ENCODE measurements around the gene POC1B.

The POC1B gene

GRCh38 chr12:89507015-89507824 lies 18.6 kb downstream of the POC1B start:
- Histone ChIP-seq H3K36me3 (ENCODE audit: insufficient read depth, low read length) (no peaks in the 10 kb centered on the region), H3F3A (ENCODE audit: insufficient read depth, low read length) (no peaks in the 10 kb centered on the region), H3K27me3 (ENCODE audit: insufficient read depth, low read length) (no peaks in the 10 kb centered on the region), H3K4me1 (ENCODE audit: insufficient read depth, low read length, severe bottlenecking) (no peaks in the 10 kb centered on the region), H3K9me3 (ENCODE audit: low read length) (no peaks in the 10 kb centered on the region), H3K27ac (ENCODE audit: low read depth, low read length, poor library complexity, severe bottlenecking) (no peak overlapping the region), H2AFZ (ENCODE audit: low read length) (no peak overlapping the region), H3K4me3 (ENCODE audit: low read depth, low read length, poor library complexity, severe bottlenecking) (no peak overlapping the region), H3K9me2 (ENCODE audit: low read depth, low read length) (no peaks in the 10 kb centered on the region), H4K20me1 (ENCODE audit: insufficient read depth, low read length) (no peaks in the 10 kb centered on the region), H3K9ac (ENCODE audit: low read length) (no peak overlapping the region), H3K4me2 (ENCODE audit: low read length) (no peak overlapping the region), H3K79me2 (ENCODE audit: insufficient read depth, low read length) (no peaks in the 10 kb centered on the region)
- TF ChIP-seq CTCF (IDR thresholded peaks at IDR 0.05; ENCODE audit: low read length), result no peak
- no peak for TF ChIP-seq EZH2 (IDR thresholded peaks at IDR 0.05; ENCODE audit: borderline replicate concordance, low read length)

GRCh38 chr12:89506050-89506449 lies 19.8 kb downstream of the POC1B start:
- H3K4me2 ChIP-seq (ENCODE audit: low read length), result no peak overlapping the region

GRCh38 chr12:89504560-89505346 lies 21.1 kb downstream of the POC1B start:
- no peak overlapping the region for H3K27ac ChIP-seq (ENCODE audit: low read depth, low read length, poor library complexity, severe bottlenecking)

More at GRCh38 chr12:89506050-89506449, 19.8 kb downstream of the POC1B start:
- H3K36me3 ChIP-seq (ENCODE audit: insufficient read depth, low read length), result no peaks in the 10 kb centered on the region
- H3K9ac ChIP-seq (ENCODE audit: low read length), result no peak overlapping the region
- no peaks in the 10 kb centered on the region for H3K79me2 ChIP-seq (ENCODE audit: insufficient read depth, low read length)
- no peak overlapping the region for H2AFZ ChIP-seq (ENCODE audit: low read length)
- no peaks in the 10 kb centered on the region for H3K4me1 ChIP-seq (ENCODE audit: insufficient read depth, low read length, severe bottlenecking)
- no peaks in the 10 kb centered on the region for H3K27me3 ChIP-seq (ENCODE audit: insufficient read depth, low read length)
- no peak overlapping the region for H3K27ac ChIP-seq (ENCODE audit: low read depth, low read length, poor library complexity, severe bottlenecking)
- no peaks in the 10 kb centered on the region for H4K20me1 ChIP-seq (ENCODE audit: insufficient read depth, low read length)
- no peaks in the 10 kb centered on the region for H3K9me2 ChIP-seq (ENCODE audit: low read depth, low read length)
- TF ChIP-seq EZH2 (IDR thresholded peaks at IDR 0.05; ENCODE audit: borderline replicate concordance, low read length) (no peak), CTCF (IDR thresholded peaks at IDR 0.05; ENCODE audit: low read length) (no peak)
- H3F3A ChIP-seq (ENCODE audit: insufficient read depth, low read length), result no peaks in the 10 kb centered on the region
- H3K9me3 ChIP-seq (ENCODE audit: low read length), result no peaks in the 10 kb centered on the region
- H3K4me3 ChIP-seq (ENCODE audit: low read depth, low read length, poor library complexity, severe bottlenecking), result no peak overlapping the region

More at GRCh38 chr12:89504560-89505346, 21.1 kb downstream of the POC1B start:
- Histone ChIP-seq H3K4me2 (ENCODE audit: low read length) (no peak overlapping the region), H3K9me3 (ENCODE audit: low read length) (no peaks in the 10 kb centered on the region), H3K4me1 (ENCODE audit: insufficient read depth, low read length, severe bottlenecking) (no peaks in the 10 kb centered on the region), H3K27me3 (ENCODE audit: insufficient read depth, low read length) (no peaks in the 10 kb centered on the region), H3F3A (ENCODE audit: insufficient read depth, low read length) (no peaks in the 10 kb centered on the region), H3K9ac (ENCODE audit: low read length) (no peak overlapping the region), H3K9me2 (ENCODE audit: low read depth, low read length) (no peaks in the 10 kb centered on the region), H4K20me1 (ENCODE audit: insufficient read depth, low read length) (no peaks in the 10 kb centered on the region), H3K4me3 (ENCODE audit: low read depth, low read length, poor library complexity, severe bottlenecking) (no peak overlapping the region), H3K79me2 (ENCODE audit: insufficient read depth, low read length) (no peaks in the 10 kb centered on the region), H3K36me3 (ENCODE audit: insufficient read depth, low read length) (no peaks in the 10 kb centered on the region), H2AFZ (ENCODE audit: low read length) (no peak overlapping the region)
- TF ChIP-seq EZH2 (IDR thresholded peaks at IDR 0.05; ENCODE audit: borderline replicate concordance, low read length) (no peak), CTCF (IDR thresholded peaks at IDR 0.05; ENCODE audit: low read length) (no peak)

Data from OCI-LY1 (cell line).